ENCODE results near the gene NKD2.

NKD2 gene

DNA sequence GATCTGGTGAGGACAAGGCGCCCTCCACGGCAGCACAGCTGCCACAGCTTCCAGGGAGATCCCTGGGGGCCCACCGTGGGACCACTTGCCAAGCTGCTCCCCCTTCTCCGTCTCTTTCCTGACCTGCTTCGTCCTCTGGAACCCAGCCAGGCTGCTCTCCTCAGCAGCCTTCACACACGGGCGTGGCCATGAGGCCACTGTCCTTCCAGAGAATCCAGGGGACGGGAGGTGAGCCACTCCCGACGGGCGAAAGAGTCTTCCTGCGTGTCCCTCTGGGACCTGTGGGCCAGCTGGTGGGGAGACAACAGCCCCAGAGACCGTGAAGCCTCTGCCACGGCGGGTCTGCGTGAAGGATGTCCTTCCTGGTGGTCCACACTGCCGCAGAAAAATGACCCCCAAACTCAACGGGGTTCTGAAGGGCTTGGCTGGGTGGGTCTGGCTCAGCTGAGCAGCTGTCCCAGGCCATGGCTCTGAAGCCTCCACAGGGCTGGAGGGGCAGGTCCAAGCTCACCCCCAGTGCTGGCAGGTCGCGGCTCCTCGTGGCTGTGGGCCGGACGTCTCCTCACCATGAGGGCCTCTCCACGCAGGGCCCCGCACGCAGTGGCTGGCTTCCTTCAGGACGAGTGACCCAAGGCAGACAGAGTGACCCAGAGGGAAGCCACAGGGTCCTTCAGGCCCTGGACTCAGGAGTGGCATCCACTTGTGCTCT, 47.4 kb upstream of the NKD2 start:
- no peak overlapping the region for H2AFZ ChIP-seq (ENCODE audit: low read depth, low read length, severe bottlenecking)
- no peaks in the 10 kb centered on the region for H3K9me3 ChIP-seq (ENCODE audit: insufficient read depth, low read length)
- H3K4me2 ChIP-seq (ENCODE audit: low read depth, low read length, poor library complexity, severe bottlenecking) = no peak overlapping the region
- no peaks in the 10 kb centered on the region for H3K79me2 ChIP-seq (ENCODE audit: insufficient read depth, low read length)
- H3K36me3 ChIP-seq (ENCODE audit: low read length) = no peaks in the 10 kb centered on the region
- no peaks in the 10 kb centered on the region for H4K20me1 ChIP-seq (ENCODE audit: low read depth, low read length)
- H3K4me3 ChIP-seq (ENCODE audit: insufficient read depth, low read length, poor library complexity, severe bottlenecking) = no peak overlapping the region
- H3K9me2 ChIP-seq (replicated peaks; ENCODE audit: insufficient read depth, low read length) = no peaks in the 10 kb centered on the region
- TF ChIP-seq CTCF (IDR thresholded peaks at IDR 0.05; ENCODE audit: insufficient read depth, low read length, poor library complexity, severe bottlenecking) = no peak
- no peak for TF ChIP-seq EZH2phosphoT487 (conservative IDR thresholded peaks at IDR 0.05; ENCODE audit: low read length)
- no peaks in the 10 kb centered on the region for H3F3A ChIP-seq (ENCODE audit: insufficient read depth)
- no peak overlapping the region for H3K27ac ChIP-seq (ENCODE audit: low read depth, low read length)
- no peaks in the 10 kb centered on the region for H3K27me3 ChIP-seq (ENCODE audit: low read length)
- no peak overlapping the region for H3K9ac ChIP-seq (ENCODE audit: low read length)

DNA sequence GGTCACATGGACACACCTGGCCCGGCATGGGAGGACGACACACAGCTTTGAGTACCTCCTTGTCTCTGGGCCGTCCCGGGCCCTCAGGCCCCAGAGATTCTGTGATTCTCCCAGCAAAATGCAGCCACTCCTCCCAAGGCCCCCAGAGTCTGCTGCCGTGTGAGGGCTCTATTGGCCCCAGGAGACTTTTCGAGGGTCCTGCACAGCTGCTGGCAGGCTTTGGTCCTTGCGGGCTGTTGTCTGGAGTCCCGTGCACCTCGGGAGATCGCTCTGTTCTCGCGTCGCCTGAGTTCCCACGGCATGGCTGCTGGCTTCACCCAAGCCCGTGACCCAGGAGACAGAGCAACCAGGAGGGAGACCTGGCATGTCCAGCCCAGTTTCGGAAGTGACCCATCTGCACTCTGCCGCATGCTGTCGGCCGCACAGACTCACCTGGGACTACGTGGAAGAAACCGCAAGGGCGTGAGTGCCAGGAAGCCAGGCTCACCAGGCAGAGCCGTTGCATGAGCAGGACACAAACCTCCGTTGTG, 46.8 kb upstream of the NKD2 start:
- Histone ChIP-seq H3K9ac (ENCODE audit: low read length) (no peak overlapping the region), H3K27me3 (ENCODE audit: low read length) (no peaks in the 10 kb centered on the region)

GRCh38 chr5:962386-962785, 46.2 kb upstream of the NKD2 start:
- H3K9me2 ChIP-seq (replicated peaks; ENCODE audit: insufficient read depth, low read length) = no peaks in the 10 kb centered on the region
- H3K27me3 ChIP-seq (ENCODE audit: low read length) = no peaks in the 10 kb centered on the region
- no peaks in the 10 kb centered on the region for H4K20me1 ChIP-seq (ENCODE audit: low read depth, low read length)
- no peaks in the 10 kb centered on the region for H3K36me3 ChIP-seq (ENCODE audit: low read length)
- no peak overlapping the region for H3K27ac ChIP-seq (ENCODE audit: low read depth, low read length)
- no peak overlapping the region for H3K9ac ChIP-seq (ENCODE audit: low read length)
- H3K4me3 ChIP-seq (ENCODE audit: insufficient read depth, low read length, poor library complexity, severe bottlenecking) = no peak overlapping the region
- no peak overlapping the region for H3K4me2 ChIP-seq (ENCODE audit: low read depth, low read length, poor library complexity, severe bottlenecking)
- H3F3A ChIP-seq (ENCODE audit: insufficient read depth) = no peaks in the 10 kb centered on the region
- no peaks in the 10 kb centered on the region for H3K79me2 ChIP-seq (ENCODE audit: insufficient read depth, low read length)
- no peaks in the 10 kb centered on the region for H3K9me3 ChIP-seq (ENCODE audit: insufficient read depth, low read length)
- TF ChIP-seq CTCF (IDR thresholded peaks at IDR 0.05; ENCODE audit: insufficient read depth, low read length, poor library complexity, severe bottlenecking) = no peak
- TF ChIP-seq EZH2phosphoT487 (conservative IDR thresholded peaks at IDR 0.05; ENCODE audit: low read length) = no peak
- H2AFZ ChIP-seq (ENCODE audit: low read depth, low read length, severe bottlenecking) = no peak overlapping the region

More for the DNA sequence above, 46.8 kb upstream of the NKD2 start:
- Histone ChIP-seq H3K9me2 (replicated peaks; ENCODE audit: insufficient read depth, low read length) (no peaks in the 10 kb centered on the region), H3K9me3 (ENCODE audit: insufficient read depth, low read length) (no peaks in the 10 kb centered on the region), H3K79me2 (ENCODE audit: insufficient read depth, low read length) (no peaks in the 10 kb centered on the region), H3K4me2 (ENCODE audit: low read depth, low read length, poor library complexity, severe bottlenecking) (no peak overlapping the region), H2AFZ (ENCODE audit: low read depth, low read length, severe bottlenecking) (no peak overlapping the region), H3K36me3 (ENCODE audit: low read length) (no peaks in the 10 kb centered on the region), H3F3A (ENCODE audit: insufficient read depth) (no peaks in the 10 kb centered on the region), H3K4me3 (ENCODE audit: insufficient read depth, low read length, poor library complexity, severe bottlenecking) (no peak overlapping the region), H4K20me1 (ENCODE audit: low read depth, low read length) (no peaks in the 10 kb centered on the region), H3K27ac (ENCODE audit: low read depth, low read length) (no peak overlapping the region)
- TF ChIP-seq CTCF (IDR thresholded peaks at IDR 0.05; ENCODE audit: insufficient read depth, low read length, poor library complexity, severe bottlenecking) (no peak), EZH2phosphoT487 (conservative IDR thresholded peaks at IDR 0.05; ENCODE audit: low read length) (no peak)
